HFF-Myc (cell line): ENCODE results near the gene RBM22.

Experiments
- DNase-seq: peaks from one replicate; pipeline ENCODE4 v3.0.0-alpha.2; 2011; ENCODE audit warnings: low read depth; ENCODE audit errors: extremely low read depth
- H3K4me3 ChIP-seq: replicated peaks from 2 replicates; pipeline ENCODE4 v1.5.1; 2011; ENCODE audit warnings: low read depth, mild to moderate bottlenecking, control low read depth, low read length
- CTCF ChIP-seq: IDR thresholded peaks from 2 replicates; pipeline ENCODE4 v1.5.1; 2012; ENCODE audit warnings: mild to moderate bottlenecking, low read depth, low read length, control low read depth; ENCODE audit errors: missing control alignments

RBM22 gene

GRCh38 chr5:150651924-150652671 lies 48.8 kb downstream of the RBM22 start:
- no peak for TF ChIP-seq CTCF
- DNase-seq = no peak
- H3K4me3 ChIP-seq = no peak overlapping the region

GRCh38 chr5:150651382-150651781 lies 49.5 kb downstream of the RBM22 start:
- no peak for DNase-seq
- TF ChIP-seq CTCF = no peak
- no peak overlapping the region for H3K4me3 ChIP-seq

GRCh38 chr5:150650021-150651006 lies 50.5 kb downstream of the RBM22 start:
- DNase-seq = no peak
- no peak for TF ChIP-seq CTCF
- no peak overlapping the region for H3K4me3 ChIP-seq

GRCh38 chr5:150649108-150650020 lies 51.5 kb downstream of the RBM22 start:
- no peak overlapping the region for H3K4me3 ChIP-seq
- no peak for TF ChIP-seq CTCF
- DNase-seq = no peak

- DNase-seq = no peak
- H3K4me3 ChIP-seq = no peak overlapping the region
- TF ChIP-seq CTCF = no peak
These were observed 52.4 kb downstream of the RBM22 start for GRCh38 chr5:150648294-150649107.
